Measurements from ENCODE around the gene COL4A2.

DNA sequence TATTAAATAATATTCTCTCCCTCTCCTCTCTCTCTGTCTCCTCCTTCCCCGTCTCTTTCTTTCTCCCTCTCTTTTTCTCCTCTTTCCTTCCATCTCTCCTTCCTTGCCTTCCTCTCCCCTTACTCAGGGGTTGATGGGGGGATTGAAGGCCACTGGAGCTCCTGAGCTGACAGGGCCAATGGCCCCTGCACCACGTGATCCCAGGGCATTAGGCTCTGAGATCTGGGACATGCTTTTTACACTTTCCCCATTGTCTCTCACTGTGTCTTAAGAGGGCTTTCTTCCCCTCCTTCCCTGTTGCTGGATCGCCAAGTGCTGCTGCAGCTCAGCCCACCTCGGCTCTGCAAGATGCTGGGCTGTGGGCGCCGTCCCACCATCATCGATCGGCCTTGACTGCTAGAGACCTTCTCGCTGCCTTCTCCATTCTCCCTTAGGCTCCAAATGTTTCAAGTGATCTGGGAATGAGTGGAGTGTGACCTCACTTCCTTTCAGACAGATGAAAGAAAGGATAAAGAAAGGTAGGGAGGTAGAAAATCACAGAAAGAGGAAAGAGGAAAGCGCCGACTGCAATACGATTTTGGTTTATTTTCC is 42.3 kb upstream of the COL4A2 start:
- TF ChIP-seq POLR2AphosphoS5 (IDR thresholded peaks at IDR 0.05; ENCODE audit: borderline replicate concordance, low read depth, low read length) = no peak
- TF ChIP-seq EZH2 (IDR thresholded peaks at IDR 0.05) = no peak
- no peak for TF ChIP-seq FOXP2 (optimal IDR thresholded peaks at IDR 0.05; ENCODE audit: control extremely low read depth, extremely low read length, insufficient read depth)
